GM12878 (cell line): ENCODE measurements around the gene PLA2G6. TPM values are rescaled to one million over a fixed set of nuclear protein-coding genes. Genes with fewer than 3 reads are reported as not detected.
A peak's percentile ranks its signal among the peaks of the same experiment; 100 is the strongest.

Experiments
- ATAC-seq: fragments of 200-7000 bp; cut with Tn5 transposase; 3 replicates; pipeline ENCODE4 v1.9.1; 2020; ENCODE audit warnings: mild to moderate bottlenecking, moderate library complexity
- BruUV-seq: library from RNA; stranded (reverse); fragments of 400-500 nt; replicated peaks from 2 replicates; lab custom pipeline; 2021; lab: Mats Ljungman, UMichigan
- CTCF ChIA-PET: fragments of 300-600 bp; sonication (Branson Sonifier 250); formaldehyde crosslinking; extraction: SDS; loops from one replicate; lab custom pipeline; 2021; ENCODE audit warnings: inconsistent platforms; lab: Yijun Ruan, JAX
- POLR2A ChIA-PET: fragments of 350-600 bp; formaldehyde crosslinking; extraction: SDS; loops from one replicate; lab custom pipeline; 2021; ENCODE audit warnings: inconsistent platforms; lab: Charles Lee
- RAD21 ChIA-PET: fragments of 300-600 bp; sonication (Branson Sonifier 250); formaldehyde crosslinking; loops from one replicate; lab custom pipeline; 2023; ENCODE audit warnings: antibody characterized with exemption; ENCODE audit not compliant: unreplicated experiment; lab: Charles Lee
- SMC1A ChIA-PET: fragments of 300-600 bp; sonication (Branson Sonifier 250); formaldehyde crosslinking; loops from one replicate; lab custom pipeline; 2023; ENCODE audit not compliant: unreplicated experiment, uncharacterized antibody; lab: Charles Lee
- DNase-seq: peaks from one replicate; pipeline ENCODE4 v3.0.0-alpha.2; 2011; ENCODE audit warnings: low read depth, low spot score
- FAIRE-seq: peaks from 3 replicates; lab custom pipeline; 2011; peaks lifted over from hg19 to GRCh38; lab: Jason Lieb, UNC
- H2AFZ ChIP-seq: 2 replicates; pipeline ENCODE4 v1.6.0; 2011; ENCODE audit warnings: low read depth, low read length, control low read depth; ENCODE audit not compliant: control insufficient read depth
- H3K27ac ChIP-seq: 2 replicates; pipeline ENCODE4 v1.5.1; 2011; ENCODE audit warnings: control low read depth; ENCODE audit not compliant: control insufficient read depth, insufficient read depth
- H3K27me3 ChIP-seq, 2 experiments: replicated peaks in 1 of 2; 2 replicates each; pipeline versions ENCODE4 v1.6.0 to v1.6.1; 2011; ENCODE audit warnings: low read length in 1 of 2; ENCODE audit not compliant: control insufficient read depth in 2 of 2, insufficient read depth in 2 of 2
- H3K36me3 ChIP-seq, 2 experiments: 2 replicates each; pipeline ENCODE4 v1.5.1; 2011; ENCODE audit warnings: low read length in 1 of 2; ENCODE audit not compliant: control insufficient read depth in 2 of 2, insufficient read depth in 2 of 2
- H3K4me1 ChIP-seq: 2 replicates; pipeline ENCODE4 v1.6.1; 2011; ENCODE audit warnings: mild to moderate bottlenecking, low read length, moderate library complexity, mixed read lengths; ENCODE audit not compliant: control insufficient read depth, insufficient read depth
- H3K4me2 ChIP-seq: 2 replicates; pipeline ENCODE4 v1.6.0; 2011; ENCODE audit warnings: control low read depth; ENCODE audit not compliant: control insufficient read depth, insufficient read depth
- H3K4me3 ChIP-seq: fragments of 200-600 bp; sonication (generic); 2 replicates; pipeline ENCODE4 v1.5.1; 2016
- H3K79me2 ChIP-seq: 2 replicates; pipeline ENCODE4 v1.6.0; 2011; ENCODE audit warnings: low read length; ENCODE audit not compliant: control insufficient read depth, insufficient read depth
- H3K9ac ChIP-seq: 2 replicates; pipeline ENCODE4 v1.8.0; 2011; ENCODE audit warnings: low read length, control low read depth, mixed read lengths; ENCODE audit not compliant: control insufficient read depth, insufficient read depth
- H3K9me3 ChIP-seq: replicated peaks from 3 replicates; pipeline ENCODE4 v1.5.1; 2011; ENCODE audit warnings: mild to moderate bottlenecking, low read length; ENCODE audit not compliant: control insufficient read depth, insufficient read depth
- H4K20me1 ChIP-seq: 2 replicates; pipeline ENCODE4 v1.6.0; 2011; ENCODE audit not compliant: control insufficient read depth, insufficient read depth
- CEBPB ChIP-seq, 2 experiments: fragments of 150-350 bp in 1 of 2; IDR thresholded peaks; 2 replicates each; pipeline ENCODE4 v1.6.1; 2012 to 2014; ENCODE audit warnings: low read depth in 2 of 2, low read length in 2 of 2, borderline replicate concordance in 1 of 2, inconsistent platforms in 1 of 2
- CREB1 ChIP-seq: IDR thresholded peaks from 2 replicates; pipeline ENCODE4 v1.6.1; 2012; ENCODE audit warnings: low read depth, mild to moderate bottlenecking, inconsistent platforms
- ESRRA ChIP-seq: IDR thresholded peaks from 2 replicates; pipeline ENCODE4 v1.6.1; 2012; ENCODE audit warnings: mild to moderate bottlenecking, low read length, improper control_type of control experiment
- IKZF2 ChIP-seq, 2 experiments: fragments of 450-650 bp; IDR thresholded peaks; 2 replicates each; pipeline ENCODE4 v1.6.1; 2017; ENCODE audit warnings: mild to moderate bottlenecking in 2 of 2, moderate library complexity in 2 of 2
- JUND ChIP-seq: IDR thresholded peaks from 2 replicates; pipeline ENCODE4 v1.6.1; 2012; ENCODE audit warnings: low read depth, mild to moderate bottlenecking, low read length, improper control_type of control experiment, moderate library complexity
- NFYA ChIP-seq: IDR thresholded peaks from 2 replicates; pipeline ENCODE4 v1.6.1; 2011; ENCODE audit warnings: low read depth, mild to moderate bottlenecking, low read length, improper control_type of control experiment, borderline replicate concordance
- NKRF ChIP-seq: fragments of 450-650 bp; conservative IDR thresholded peaks from 2 replicates; pipeline ENCODE4 v1.6.1; 2017; ENCODE audit warnings: mild to moderate bottlenecking, moderate library complexity
- NR2F1 ChIP-seq: fragments of 450-650 bp; conservative IDR thresholded peaks from 2 replicates; pipeline ENCODE4 v1.6.1; 2017; ENCODE audit warnings: mild to moderate bottlenecking
- PAX8 ChIP-seq: fragments of 450-650 bp; IDR thresholded peaks from 2 replicates; pipeline ENCODE4 v1.6.1; 2017; ENCODE audit warnings: mild to moderate bottlenecking, moderate library complexity
- PBX3 ChIP-seq: IDR thresholded peaks from 2 replicates; pipeline ENCODE4 v1.6.1; 2011; ENCODE audit warnings: mild to moderate bottlenecking, low read depth, low read length, moderate library complexity; ENCODE audit not compliant: insufficient replicate concordance
- POLR2AphosphoS2 ChIP-seq: IDR thresholded peaks from 2 replicates; pipeline ENCODE4 v1.6.1; 2011; ENCODE audit warnings: low read depth, mild to moderate bottlenecking, low read length, improper control_type of control experiment, moderate library complexity
- RAD21 ChIP-seq: IDR thresholded peaks from 2 replicates; pipeline ENCODE4 v1.6.1; 2011; ENCODE audit warnings: mild to moderate bottlenecking, low read depth, low read length, moderate library complexity; ENCODE audit not compliant: insufficient read depth
- RFX5 ChIP-seq: IDR thresholded peaks from 2 replicates; pipeline ENCODE4 v1.6.1; 2011; ENCODE audit warnings: low read depth, low read length, improper control_type of control experiment
- SMARCA5 ChIP-seq: fragments of 450-650 bp; IDR thresholded peaks from 2 replicates; pipeline ENCODE4 v1.6.1; 2017; ENCODE audit warnings: mild to moderate bottlenecking
- SREBF1 ChIP-seq: IDR thresholded peaks from 2 replicates; pipeline ENCODE4 v1.6.1; 2012; ENCODE audit warnings: mild to moderate bottlenecking, low read length
- TBL1XR1 ChIP-seq: IDR thresholded peaks from 2 replicates; pipeline ENCODE4 v1.6.1; 2012; ENCODE audit warnings: low read depth, low read length, improper control_type of control experiment
- USF1 ChIP-seq: IDR thresholded peaks from 2 replicates; pipeline ENCODE4 v1.6.1; 2011; ENCODE audit warnings: borderline replicate concordance, low read depth, mild to moderate bottlenecking, moderate library complexity, mixed read lengths, low read length; ENCODE audit not compliant: insufficient read depth; ENCODE audit errors: extremely low read length
- ZBED1 ChIP-seq: IDR thresholded peaks from 2 replicates; pipeline ENCODE4 v1.6.1; 2016; ENCODE audit warnings: borderline replicate concordance
- WGBS: methylation state at CpG from one replicate; pipeline ENCODE4 v1.1.6; 2016; ENCODE audit warnings: low lambda C conversion rate; ENCODE audit not compliant: insufficient replicate concordance, insufficient coverage; ENCODE audit errors: missing lambda C conversion rate; 5-methylcytosine and 5-hydroxymethylcytosine counted together
- in situ Hi-C: fragments of 300-500 bp; cut with MboI; formaldehyde crosslinking; loops from 9 replicates; pipeline ENCODE4 v1.14.3; 2018; ENCODE audit warnings: mixed read lengths
- intact Hi-C: fragments of 100-400 bp; cut with micrococcal nuclease; formaldehyde crosslinking; loops from one replicate; pipeline ENCODE4 v1.14.2; 2022; ENCODE audit not compliant: unreplicated experiment
- polyA plus RNA-seq, 11 experiments: library from polyadenylated mRNA; depleted of rRNA in 4 of 11; unstranded in 6 of 11; stranded (reverse) in 5 of 11; fragments of >200 nt; fragmentation: Nextera tagmentation in 4 of 11; fragmentation: Illumina TruSeq in 1 of 11; extraction: Ambion mirVana in 4 of 11; extraction: Trizol in 1 of 11; gene quantifications; 1 replicate in 1 of 11; 2 replicates in 10 of 11; pipeline versions ENCODE4 v1.2.1 to v1.2.3, GENCODE V29; 2011 to 2016; ENCODE audit warnings: inconsistent platforms in 2 of 11, missing spikeins in 2 of 11, low read depth in 1 of 11
- total RNA-seq, 4 experiments: library from RNA; depleted of rRNA in 3 of 4; stranded (reverse); fragments of >200 nt in 3 of 4; fragmentation: Illumina TruSeq in 1 of 4; extraction: Trizol in 1 of 4; gene quantifications; 2 replicates each; pipeline versions ENCODE4 v1.2.1 to v1.2.3, GENCODE V29; 2013 to 2021

PLA2G6 gene
- total and polyA plus RNA-seq, 10 of the 15 experiments (the other 5 are each of a cell fraction or from before 2014, with no cell fraction given), result 0.15 to 42.2 (median 15.8) TPM

GRCh38 chr22:38114484-38115398, 66.9 kb downstream of the PLA2G6 start (continued):
- TF ChIP-seq RAD21 (peak; percentile 75), SMARCA5 (peak; percentile 56; the same call in 1 of the 2 replicates), PBX3 (no peak)

- Histone ChIP-seq H3K4me2 (no peak overlapping the region), H3K9me3 (no peaks in the 10 kb centered on the region), H3K4me1 (no peaks in the 10 kb centered on the region), H4K20me1 (no peaks in the 10 kb centered on the region), H3K9ac (no peak overlapping the region), H3K27ac (no peak overlapping the region), H2AFZ (no peak overlapping the region), H3K4me3 (no peak overlapping the region), H3K79me2 (no peaks in the 10 kb centered on the region), H3K36me3 (no peaks in the 10 kb centered on the region; a peak in 1 of 4 replicates), H3K27me3 (no peaks in the 10 kb centered on the region)
- FAIRE-seq (no peak), DNase-seq (no peak), ATAC-seq (no peak)
- ChIA-PET CTCF (interaction anchor here (0.6 to 1.6 kb wide), 6 partner anchors 11 to 522 kb away, joined by 3 to 4 read pairs (median 3); no protein-coding TSS in a partner anchor), RAD21 (interaction anchor here (0.8 kb wide), 1 partner anchor 59 kb away, joined by 3 read pairs; no protein-coding TSS in a partner anchor), SMC1A (interaction anchor here (0.5 kb wide), 1 partner anchor 69 kb away, joined by 3 read pairs; the partner anchor contains the start of gene PLA2G6), POLR2A (no interaction called here)
- intact Hi-C loops (loop anchor here (10.0 kb wide), 2 partner anchors 102 to 242 kb away; no protein-coding TSS in a partner anchor), in situ Hi-C loops (no loop called here)
- WGBS, result 84% methylated on average over 22 of the region's 22 CpGs
- BruUV-seq, result no TSS peak
- TF ChIP-seq NR2F1, result no peak
- no peak for TF ChIP-seq CEBPB (IDR thresholded peaks at IDR 0.05; ENCODE audit: borderline replicate concordance in 1 of 2, low read depth in 2 of 2, low read length in 2 of 2)
- TF ChIP-seq USF1, result no peak
- no peak for TF ChIP-seq IKZF2 (IDR thresholded peaks at IDR 0.05)
- no peak for TF ChIP-seq ESRRA
- no peak for TF ChIP-seq POLR2AphosphoS2
- no peak for TF ChIP-seq PAX8
- TF ChIP-seq NKRF, result no peak
- no peak for TF ChIP-seq ZBED1
- no peak for TF ChIP-seq TBL1XR1
- TF ChIP-seq CREB1, result no peak
- no peak for TF ChIP-seq NFYA
- TF ChIP-seq SREBF1, result no peak
- TF ChIP-seq JUND, result no peak
- no peak for TF ChIP-seq RFX5
These were observed 69.2 kb downstream of the PLA2G6 start for GRCh38 chr22:38112381-38112780.
